PC-3 (cell line): ENCODE measurements around the gene PKN2.

ENCODE experiments used
- EZH2 ChIP-seq: fragments of 300-600 bp; sonication (generic); IDR thresholded peaks from one replicate; pipeline ENCODE4 v1.6.1; 2017; ENCODE audit warnings: antibody characterized with exemption, mild to moderate bottlenecking, low read length; ENCODE audit not compliant: unreplicated experiment
- EZH2phosphoT487 ChIP-seq: fragments of 300-600 bp; sonication (generic); IDR thresholded peaks from 2 replicates; pipeline ENCODE4 v1.6.1; 2018; ENCODE audit warnings: mild to moderate bottlenecking, antibody characterized with exemption, low read length, borderline replicate concordance
- TF ChIP-seq, protein P1 (sequence below): fragments of 300-600 bp; sonication (generic); conservative IDR thresholded peaks from 2 replicates; pipeline ENCODE4 v1.5.1; 2017; ENCODE audit warnings: antibody characterized with exemption, low read depth, mild to moderate bottlenecking, low read length

DNA sequence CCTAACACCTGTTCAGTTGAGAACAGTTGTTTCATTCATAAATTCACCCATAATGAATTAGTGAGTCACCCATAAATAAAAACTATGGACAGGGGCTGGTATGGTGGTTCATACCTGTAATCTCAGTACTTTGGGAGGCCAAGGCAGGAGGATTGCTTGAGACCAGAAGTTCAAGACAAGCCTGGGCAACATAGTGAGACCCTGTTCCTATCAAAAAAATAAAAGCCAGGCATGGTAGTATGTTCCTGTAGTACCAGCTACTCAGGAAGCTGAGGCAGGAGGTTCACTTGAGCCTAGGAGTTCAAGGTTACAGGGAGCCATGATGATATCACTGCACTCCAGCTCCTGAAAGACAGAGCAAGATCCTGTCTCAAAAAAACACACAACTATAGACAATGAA lies 128.3 kb downstream of the PKN2 start:
- no peak for TF ChIP-seq EZH2
- TF ChIP-seq, protein P1, sequence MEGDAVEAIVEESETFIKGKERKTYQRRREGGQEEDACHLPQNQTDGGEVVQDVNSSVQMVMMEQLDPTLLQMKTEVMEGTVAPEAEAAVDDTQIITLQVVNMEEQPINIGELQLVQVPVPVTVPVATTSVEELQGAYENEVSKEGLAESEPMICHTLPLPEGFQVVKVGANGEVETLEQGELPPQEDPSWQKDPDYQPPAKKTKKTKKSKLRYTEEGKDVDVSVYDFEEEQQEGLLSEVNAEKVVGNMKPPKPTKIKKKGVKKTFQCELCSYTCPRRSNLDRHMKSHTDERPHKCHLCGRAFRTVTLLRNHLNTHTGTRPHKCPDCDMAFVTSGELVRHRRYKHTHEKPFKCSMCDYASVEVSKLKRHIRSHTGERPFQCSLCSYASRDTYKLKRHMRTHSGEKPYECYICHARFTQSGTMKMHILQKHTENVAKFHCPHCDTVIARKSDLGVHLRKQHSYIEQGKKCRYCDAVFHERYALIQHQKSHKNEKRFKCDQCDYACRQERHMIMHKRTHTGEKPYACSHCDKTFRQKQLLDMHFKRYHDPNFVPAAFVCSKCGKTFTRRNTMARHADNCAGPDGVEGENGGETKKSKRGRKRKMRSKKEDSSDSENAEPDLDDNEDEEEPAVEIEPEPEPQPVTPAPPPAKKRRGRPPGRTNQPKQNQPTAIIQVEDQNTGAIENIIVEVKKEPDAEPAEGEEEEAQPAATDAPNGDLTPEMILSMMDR, result no peak
- no peak for TF ChIP-seq EZH2phosphoT487
